NCI-H1694 treated with DMSO at 0.1 percent for 48 hours (cell line): Measurements from ENCODE around the gene SEC14L2.

Source experiments
- DNase-seq: peaks from one replicate; lab custom pipeline; 2025; lab: John Stamatoyannopoulos, UW

Gene SEC14L2

DNA sequence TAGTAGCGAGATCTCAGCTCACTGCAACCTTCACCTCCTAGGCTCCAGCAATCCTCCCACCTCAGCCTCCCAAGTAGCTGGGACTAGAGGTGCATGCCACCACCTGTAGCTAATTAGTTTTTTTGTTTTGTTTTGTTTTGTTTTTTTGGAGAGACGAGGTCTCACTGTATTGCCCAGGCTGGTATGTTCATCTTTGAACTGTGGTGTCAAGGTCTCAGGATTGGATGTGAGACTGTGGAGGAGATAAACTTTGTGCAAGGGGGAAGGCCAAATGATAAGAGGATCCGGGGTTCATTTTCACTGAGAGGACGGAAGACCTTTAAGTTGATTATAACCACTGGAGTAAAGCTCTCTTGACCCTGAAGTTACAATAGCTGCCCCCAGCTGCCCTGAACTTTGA, 8.9 kb downstream of the SEC14L2 start:
- no peak for DNase-seq

- no peak for DNase-seq
Measured at GRCh38 chr22:30406400-30406799, 9.6 kb downstream of the SEC14L2 start.

DNA sequence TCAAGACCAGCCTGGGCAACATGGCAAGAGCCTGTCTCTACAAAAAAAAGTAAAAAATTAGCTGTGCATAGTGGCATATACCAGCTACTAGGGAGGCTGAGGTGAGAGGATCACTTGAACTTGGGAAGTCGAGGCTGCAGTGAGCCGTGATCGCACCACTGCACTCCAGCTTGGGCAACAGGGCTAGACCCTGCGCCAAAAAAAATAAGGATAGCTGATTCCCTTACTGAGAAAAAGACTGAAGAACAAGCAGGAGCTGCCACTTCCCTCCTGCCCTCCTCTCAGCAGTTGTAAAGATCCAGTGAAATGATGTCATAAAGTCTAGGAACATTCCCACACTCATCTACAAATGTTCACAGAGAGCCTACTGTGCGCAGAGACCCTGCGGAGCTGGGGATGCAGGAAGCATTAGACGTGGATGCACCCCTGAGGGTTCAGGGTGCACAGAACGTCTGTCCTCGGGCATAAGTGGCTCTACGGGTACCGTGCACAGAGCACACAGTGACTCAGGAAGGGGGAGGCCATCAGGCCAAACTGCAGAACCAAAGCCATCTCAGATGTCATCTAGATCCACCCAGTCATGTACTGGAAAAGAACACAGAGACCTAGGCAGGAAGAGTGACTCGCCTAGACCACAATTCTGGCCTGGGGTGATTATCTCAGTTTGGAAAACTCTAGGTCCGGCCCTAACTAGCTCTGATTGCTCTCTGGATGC, 11.7 kb downstream of the SEC14L2 start:
- DNase-seq = no peak

GRCh38 chr22:30411780-30412179, 15.0 kb downstream of the SEC14L2 start:
- DNase-seq = no peak

DNA sequence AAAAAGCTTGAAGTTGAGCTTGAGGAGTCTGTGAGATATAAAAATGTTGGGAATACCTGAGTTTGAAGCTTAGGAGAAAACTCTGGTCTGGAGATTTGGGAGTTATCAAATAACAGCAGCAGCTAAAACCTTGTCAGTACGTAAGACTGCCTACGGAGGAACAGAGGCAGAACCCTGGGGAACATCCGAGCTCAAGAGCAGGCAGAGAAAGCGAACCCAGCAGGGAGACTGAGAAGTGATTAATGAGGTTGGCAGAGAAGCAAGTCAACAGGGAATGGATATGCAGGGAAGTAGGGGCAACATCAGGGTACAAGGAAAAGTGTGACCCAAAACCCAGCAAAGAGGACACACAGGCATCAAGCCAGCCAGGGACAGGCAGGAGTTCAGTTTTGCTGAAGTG, 16.2 kb downstream of the SEC14L2 start:
- DNase-seq = no peak

- no peak for DNase-seq
Measured at GRCh38 chr22:30413745-30414524, 17.1 kb downstream of the SEC14L2 start.

- DNase-seq = no peak
Measured at GRCh38 chr22:30414525-30415047, 17.8 kb downstream of the SEC14L2 start.

DNA sequence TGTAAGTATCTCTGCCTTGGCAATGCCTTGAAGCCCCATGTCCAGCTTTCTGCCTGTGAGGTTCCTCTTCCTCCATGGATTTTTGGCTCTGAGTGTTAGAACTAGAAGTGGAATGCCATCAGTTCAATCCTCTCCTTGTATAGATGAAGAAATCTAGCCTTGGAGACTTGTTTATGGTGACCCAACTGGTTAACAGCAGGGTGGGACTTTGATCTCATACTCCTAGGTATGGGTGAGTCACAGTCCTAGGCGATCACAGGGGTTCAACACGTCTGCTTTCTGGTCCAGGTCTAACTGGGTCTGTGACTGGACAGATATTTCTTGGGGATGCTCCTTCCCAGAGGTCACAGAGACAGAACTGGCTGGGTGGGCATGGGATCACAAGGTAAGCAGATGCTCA, 19.6 kb downstream of the SEC14L2 start:
- DNase-seq = no peak

- DNase-seq = no peak
Measured at GRCh38 chr22:30416837-30417236, 20.0 kb downstream of the SEC14L2 start.

GRCh38 chr22:30420347-30421125, 23.7 kb downstream of the SEC14L2 start:
- no peak for DNase-seq

- no peak for DNase-seq
Measured at GRCh38 chr22:30421695-30422480, 25.1 kb downstream of the SEC14L2 start.

- DNase-seq = no peak
Measured at GRCh38 chr22:30422481-30423300, 25.9 kb downstream of the SEC14L2 start.

GRCh38 chr22:30423301-30423958, 26.6 kb downstream of the SEC14L2 start:
- DNase-seq = no peak

- peak; percentile 98 for DNase-seq
Measured at GRCh38 chr22:30423959-30424533, 27.2 kb downstream of the SEC14L2 start.

DNA sequence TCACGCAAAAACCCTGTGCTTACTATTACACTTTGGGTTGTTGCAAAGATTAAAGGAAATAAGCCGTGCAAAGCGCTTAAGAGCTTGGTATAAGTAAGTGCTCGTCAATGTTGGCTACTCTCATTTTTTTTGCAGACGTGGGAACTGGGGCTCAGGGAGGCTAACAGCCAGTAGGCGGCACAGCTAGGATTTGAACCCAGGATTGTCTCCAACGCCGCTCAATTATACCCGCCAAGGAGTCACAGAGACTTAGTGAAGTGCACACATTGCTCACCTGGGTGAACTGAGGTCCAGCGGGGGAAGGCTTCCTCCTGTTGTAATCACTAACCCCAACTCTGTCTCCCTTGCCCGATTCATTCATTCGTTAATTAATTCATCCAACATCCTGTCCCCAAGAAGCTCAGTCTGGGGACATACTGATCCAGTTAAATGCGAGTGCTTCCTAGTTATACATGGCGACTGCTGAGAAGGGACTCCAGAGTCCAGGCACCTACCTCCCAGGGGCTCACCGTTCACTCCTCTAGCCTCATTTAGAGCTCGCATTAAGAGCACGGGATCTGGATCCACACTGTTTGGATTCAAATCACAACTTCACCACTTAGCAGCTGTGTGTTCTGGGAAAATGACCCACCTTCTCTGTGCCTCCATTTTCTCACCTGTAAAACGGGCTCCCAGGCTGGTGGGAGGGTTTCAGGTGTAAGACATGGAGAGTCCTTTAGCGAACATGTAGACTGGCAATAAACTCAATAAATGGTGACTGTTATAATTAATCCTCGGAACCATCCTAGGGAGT, 27.9 kb downstream of the SEC14L2 start:
- no peak for DNase-seq

DNA sequence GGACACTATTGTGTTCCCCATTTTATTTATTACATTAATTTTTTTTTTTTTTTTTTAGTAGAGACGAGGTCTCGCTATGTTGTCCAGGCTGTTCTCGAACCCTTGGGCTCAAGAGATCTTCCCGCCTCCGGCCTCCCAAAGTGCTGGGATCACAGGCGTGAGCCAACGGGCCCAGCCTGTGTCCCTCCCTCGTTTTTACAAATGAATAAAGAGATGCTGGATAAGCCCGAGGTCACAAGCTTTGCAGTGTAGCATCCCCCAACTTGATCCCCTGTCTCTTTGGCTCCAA, 28.5 kb downstream of the SEC14L2 start:
- no peak for DNase-seq

GRCh38 chr22:30425616-30426387, 29.0 kb downstream of the SEC14L2 start, which contains the start of gene MTFP1:
Gene MTFP1, plus strand, starts transcription at chr22:30425768. Its CDS starts 112 bp downstream, at chr22:30425880.
- DNase-seq = peak; percentile 12
